CD4-positive, alpha-beta T cell treated with Interferon alpha-2 for 1 hour (primary cell): Measurements from ENCODE around the gene RAB3C.

ENCODE experiments used
- DNase-seq, 2 donors: peaks; one replicate each; pipeline ENCODE4 v3.0.0-alpha.2; 2020 to 2022

Gene RAB3C

DNA sequence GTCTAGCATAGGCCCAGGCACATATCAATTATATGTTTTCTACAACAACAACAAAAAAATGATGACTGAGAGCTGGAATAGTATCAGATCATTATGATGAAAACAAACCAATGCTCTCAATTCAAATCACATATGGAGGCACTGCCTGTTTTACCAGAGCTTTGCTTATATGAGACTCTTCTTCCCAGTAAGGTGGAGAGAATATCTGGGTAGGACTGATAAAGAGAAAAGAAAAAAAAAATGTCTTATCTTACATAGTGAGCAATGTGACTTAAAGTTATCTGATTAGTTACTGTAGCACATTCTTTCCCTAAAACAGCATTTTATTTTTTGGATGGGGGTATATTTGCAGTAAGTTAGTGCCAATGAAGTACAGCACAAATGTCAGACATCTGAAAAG lies 154.8 kb downstream of the RAB3C start:
- no peak for DNase-seq

DNA sequence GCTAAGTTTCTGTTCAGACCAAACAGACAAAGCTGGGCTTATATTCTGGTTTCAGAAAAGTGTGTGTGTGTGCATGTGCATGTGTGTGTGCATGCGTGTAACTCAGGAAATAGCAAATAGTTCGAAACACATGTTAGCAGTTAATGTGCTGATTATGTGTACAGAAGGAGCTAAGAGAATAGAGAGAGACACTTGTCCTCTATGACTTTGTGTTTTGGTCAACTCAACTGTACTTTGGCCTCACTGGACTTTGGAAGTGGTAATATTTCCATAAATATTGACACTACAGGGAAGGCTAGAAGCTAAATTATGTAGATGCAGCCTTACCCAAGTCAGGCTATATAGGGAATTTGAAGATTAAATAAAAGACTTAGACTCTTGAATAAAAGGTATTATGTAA lies 155.5 kb downstream of the RAB3C start:
- DNase-seq = no peak

DNA sequence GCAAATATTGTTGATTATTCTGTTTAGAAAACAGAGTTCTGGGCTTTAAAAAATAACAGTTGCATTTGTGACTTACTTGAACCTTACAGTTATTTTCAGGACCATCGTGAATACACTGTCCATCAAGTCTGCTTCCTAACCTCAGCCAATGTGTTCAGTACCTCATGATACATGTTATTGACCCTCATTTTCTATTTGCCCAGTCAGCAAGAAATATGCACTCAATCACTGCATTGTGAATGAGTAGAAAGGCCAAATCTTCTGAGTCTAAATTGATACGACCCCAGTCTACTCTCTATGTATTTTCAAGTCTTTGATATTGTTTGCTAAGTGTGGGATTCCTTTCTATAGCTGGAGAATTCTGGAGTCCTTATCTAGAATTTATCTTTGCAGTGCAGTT lies 156.2 kb downstream of the RAB3C start:
- no peak for DNase-seq

DNA sequence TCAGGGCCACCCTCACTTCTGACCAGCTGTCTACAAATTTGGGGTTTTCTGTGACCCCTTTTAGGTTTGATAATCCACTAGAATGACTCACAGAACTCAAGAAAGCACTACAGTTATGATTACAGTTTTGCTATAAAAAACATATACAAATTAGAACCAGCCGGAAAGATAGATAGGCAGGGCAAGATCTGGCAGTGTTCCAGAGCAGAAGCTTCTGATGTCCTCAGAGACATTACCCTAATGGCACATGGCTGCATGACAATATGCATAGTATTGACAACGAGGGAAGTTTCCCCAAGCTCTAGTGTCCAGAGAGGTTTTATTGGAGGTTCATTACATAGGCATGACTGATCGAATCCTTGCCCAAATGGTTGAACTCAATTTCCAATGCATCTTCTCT lies 158.1 kb downstream of the RAB3C start:
- no peak for DNase-seq

DNA sequence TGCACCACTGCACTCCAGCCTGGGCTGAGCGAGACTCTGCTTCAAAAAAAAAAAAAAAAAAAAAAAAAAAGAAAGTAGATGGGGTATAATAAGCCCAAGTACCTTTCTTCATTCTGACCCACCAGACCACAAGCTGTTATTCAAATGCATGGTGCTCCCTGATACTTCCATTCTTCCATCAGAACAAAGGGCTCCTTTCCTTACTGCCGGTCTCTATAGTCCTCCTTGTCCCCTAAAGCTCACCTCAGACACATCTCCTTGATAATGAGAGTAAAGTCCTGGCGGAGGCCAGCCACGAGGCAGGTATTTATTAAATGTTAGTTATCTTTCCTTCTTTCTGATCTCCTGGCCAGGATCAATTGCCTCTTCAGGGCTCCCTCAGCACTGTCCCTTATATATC lies 162.5 kb downstream of the RAB3C start:
- DNase-seq = no peak

DNA sequence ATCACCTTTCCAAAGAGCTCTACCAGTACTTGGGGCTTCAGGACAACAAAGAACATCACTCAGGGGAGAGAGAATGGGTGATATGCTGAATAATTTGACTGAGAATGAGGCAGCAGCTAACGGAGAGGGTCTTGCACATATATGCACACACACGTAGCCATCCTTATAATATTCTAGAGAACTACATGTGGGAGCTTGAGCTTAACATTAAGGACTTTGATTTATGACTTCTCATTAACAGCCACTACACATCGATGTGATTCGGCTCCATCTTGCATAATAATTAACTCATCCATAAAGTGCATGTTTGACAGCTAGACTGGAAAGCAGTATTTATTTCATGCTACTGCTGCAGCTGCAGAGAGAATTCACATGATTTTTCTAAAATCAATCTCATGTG lies 163.4 kb downstream of the RAB3C start:
- no peak for DNase-seq

DNA sequence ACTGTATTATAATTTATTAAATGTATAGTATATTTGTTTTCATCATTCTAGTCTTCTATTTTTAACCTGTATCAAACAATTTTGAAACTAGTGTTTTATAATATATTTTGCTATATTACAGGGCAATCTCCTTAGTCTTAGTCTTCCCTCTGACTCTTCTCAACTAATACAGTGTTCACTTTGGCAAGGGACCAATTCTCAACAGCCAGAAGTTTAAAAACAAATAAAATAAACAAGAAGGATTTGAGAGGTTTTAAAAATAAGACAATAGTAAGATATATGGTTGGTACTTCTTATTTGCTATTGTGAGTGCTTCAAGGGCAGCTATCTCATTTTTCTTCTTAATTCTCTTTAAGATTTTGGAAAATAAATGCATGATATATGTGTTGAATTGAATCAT lies 167.2 kb downstream of the RAB3C start:
- no peak for DNase-seq

DNA sequence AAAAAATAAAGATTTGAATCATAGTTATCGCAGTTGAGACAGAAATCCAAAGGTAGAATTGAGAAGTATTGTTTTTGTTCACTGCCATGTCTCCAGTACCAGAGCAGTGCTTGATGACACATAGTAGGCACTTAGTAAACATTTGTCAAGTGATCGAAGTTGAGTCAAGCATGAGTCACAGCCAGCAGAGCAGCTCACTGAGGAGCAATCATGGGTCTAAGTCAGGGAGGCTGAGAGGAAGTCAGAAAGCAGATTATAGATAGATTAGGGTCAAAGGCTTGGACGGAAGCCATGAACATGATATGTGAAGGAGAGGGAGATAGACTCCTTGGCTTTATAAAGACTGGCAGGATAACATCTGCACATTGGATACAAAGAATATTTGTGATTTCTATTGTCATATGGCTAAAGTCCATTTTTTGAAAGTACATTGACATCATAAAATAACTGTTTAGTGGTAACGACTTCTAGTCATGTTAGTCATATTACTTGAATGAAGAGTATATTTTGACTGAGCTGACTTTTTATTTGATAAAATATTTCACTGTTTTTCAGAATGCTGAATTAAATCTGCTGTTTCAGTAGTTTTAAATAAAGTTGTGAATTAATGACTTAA lies 168.5 kb downstream of the RAB3C start:
- DNase-seq = peak in 1 of 2 donors; percentile 2

DNA sequence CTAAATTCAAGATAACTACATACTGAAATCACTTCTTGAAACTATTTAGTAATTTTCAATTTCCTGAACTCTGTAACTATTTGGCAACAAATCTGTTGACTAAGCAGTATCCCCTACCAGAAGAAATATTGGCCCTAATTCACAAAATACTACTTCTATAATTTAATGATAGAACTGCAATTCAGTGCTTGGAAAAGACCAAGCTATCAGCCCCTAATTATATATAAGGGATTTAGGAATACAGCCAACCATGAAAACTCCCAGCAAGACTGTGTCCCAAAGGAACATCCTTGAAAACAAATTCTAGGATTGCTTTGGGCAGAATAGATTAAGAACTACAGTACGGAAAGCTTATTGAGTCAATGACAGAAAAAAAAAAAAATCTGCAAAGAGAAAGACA lies 169.2 kb downstream of the RAB3C start:
- DNase-seq = no peak

DNA sequence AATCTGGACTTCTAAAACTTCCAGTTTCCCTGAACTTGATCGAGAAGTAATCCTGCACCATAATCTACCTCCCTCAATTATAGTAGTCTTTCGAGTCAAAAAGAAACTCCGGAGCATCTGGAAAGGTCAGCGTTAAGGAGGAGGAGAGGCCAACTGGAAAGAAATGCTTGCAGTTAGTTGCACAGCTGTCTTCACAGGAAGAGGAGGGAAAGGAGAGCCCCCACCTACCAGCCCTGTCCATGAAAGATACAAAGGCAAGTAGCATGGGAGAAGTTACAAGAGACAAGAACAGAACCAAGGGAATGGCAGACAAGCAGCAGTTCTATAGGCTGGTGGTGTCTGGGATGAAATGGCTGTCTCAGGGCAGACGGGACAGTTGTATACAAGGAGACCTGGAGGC lies 170.6 kb downstream of the RAB3C start:
- no peak for DNase-seq

DNA sequence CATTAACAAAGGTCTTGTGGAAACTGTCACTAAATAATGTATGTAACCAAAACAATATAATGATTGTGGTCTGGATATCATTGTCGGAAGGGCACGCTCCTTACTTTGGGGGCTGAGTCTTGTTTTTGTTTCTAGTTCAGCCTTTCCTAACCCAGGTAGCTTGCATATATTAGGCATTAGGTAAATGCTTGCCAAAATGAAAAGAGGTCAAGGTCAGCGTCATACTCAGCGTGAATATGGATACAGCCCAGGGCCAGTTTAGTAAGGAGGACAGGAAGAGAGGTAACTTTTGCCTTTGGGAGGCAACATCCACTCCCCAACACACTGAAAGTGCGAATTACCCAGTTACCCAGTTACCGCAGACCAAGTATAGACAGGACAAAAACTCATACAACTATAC lies 171.4 kb downstream of the RAB3C start:
- DNase-seq = no peak

DNA sequence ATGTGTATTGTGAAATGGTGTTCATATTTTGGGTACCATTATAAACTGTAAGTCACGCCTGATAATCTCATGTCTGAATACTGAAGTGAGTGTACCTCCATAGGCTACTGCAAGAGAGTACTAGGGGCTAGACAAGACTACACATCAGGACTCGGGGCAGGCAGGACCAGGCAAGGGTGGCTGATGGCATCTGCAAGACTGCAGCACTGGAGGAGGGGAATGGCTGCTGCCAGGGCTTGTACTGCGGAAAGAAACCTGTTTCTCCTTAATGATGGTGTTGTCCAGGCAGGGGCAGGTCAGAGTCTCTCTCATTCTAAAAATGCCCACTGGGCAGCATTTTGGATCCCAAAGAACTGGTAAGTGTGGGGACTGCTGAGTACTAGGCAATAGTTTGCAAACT lies 172.5 kb downstream of the RAB3C start:
- DNase-seq = no peak

DNA sequence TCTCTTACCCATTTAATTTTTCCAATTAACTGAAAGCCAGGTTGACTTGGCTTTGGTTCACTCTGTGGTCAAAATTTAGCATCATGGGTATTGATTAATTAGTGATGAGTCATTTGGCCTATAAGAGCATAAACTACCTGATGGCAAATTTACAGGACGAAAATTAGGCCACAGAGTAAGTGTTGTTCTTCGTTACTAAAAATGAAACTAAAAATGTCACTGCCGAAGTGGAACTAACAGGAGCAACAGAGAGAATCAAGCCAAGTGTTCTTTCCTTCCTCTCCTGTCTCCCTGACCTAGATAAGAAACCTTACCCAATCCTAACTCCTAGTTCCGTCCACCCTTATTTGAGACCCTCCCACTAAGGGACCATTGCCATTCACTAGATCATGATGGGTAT lies 176.9 kb downstream of the RAB3C start:
- DNase-seq = peak in 1 of 2 donors; percentile 33

DNA sequence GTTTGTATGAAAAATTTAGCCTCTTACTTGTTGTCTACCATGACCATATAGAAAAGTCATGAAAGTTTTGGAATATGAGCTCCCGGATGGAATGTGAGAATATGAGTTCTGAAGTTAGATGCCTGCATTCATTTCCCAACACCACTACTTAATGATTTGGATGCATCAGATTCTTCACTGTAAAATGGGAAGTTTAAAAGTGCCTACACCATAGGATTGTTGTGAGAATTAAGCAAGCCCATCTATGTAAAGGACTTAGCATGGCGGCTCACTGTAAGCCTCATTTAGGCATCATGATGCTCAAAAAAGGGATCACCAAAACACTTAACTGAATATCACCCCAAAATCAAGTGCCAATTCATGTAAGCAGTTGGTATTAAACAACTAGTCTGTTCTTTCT lies 177.3 kb downstream of the RAB3C start:
- no peak for DNase-seq

DNA sequence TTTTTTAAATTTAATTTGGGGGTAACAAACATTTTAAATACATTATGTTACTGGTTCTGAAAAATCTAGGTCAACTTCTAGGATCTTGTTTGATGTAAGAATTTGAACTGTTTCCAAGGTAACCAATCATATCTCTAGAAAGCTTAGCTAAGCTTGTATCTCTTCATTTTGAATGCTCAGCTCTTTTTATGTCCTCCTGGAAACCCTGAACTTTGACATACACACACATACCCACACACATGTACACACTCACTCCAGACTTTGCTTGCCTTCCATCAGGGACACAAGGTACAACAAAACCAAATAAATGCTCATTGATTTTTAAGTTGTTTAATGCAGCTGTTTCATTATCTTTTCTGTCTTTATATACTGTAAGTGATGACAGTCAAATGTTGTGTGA lies 178.5 kb downstream of the RAB3C start:
- peak in 1 of 2 donors; percentile 19 for DNase-seq

DNA sequence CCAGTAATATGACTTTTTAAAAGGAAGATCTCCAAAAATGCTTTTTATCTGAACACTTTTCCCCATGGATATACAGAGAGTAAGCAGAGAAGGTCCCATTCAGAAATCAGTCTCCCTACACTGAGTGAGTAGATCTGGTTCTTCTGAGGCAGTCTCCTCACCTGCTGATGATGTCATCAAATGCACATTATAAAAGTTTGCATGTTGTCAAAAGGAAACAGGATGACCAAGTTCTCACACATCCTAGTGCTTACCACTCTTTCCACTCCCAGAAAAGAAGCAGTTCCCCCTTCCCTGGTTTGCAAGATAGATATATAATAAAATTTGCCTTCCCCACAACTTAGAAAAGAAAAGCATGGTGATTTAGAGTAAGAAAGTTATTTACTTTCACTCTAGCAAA lies 180.5 kb downstream of the RAB3C start:
- DNase-seq = no peak

DNA sequence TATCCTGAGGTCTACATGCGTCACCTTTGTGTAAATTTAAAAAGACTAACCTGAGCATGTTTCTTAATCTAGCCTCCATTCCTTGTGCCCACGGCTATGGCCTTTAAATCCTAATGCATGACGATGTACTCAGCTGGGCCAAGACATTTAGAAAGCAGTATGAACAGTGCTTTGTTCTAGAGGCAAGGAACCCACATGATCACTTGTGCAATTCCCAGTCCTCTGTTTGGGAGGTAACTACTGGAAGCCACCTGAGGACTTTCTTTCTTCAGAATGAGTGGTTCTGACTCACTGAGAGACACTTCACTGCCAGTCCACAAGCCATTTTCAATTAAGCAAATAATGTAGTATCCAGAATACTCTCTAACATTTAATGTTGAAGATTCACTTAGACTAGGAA lies 181.3 kb downstream of the RAB3C start:
- DNase-seq = no peak

DNA sequence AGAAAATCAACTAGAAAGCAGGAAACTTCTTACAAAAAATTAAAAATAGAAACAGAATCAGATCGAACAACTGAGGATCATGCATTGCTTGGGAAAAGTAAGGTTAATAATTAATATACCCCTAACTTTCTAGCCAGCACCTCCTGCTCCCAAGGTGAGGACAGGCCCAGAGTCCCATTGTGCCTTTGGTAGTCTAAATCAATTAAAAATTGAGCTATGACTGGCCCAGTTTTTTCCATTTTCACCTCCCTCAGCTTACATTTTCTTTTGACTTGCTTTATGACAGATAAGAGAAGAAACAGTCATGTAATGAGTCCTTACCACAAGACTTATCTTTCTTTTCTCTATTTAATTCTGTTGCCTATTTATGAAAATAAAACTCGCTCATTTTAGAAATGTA lies 182.2 kb downstream of the RAB3C start:
- DNase-seq = no peak

DNA sequence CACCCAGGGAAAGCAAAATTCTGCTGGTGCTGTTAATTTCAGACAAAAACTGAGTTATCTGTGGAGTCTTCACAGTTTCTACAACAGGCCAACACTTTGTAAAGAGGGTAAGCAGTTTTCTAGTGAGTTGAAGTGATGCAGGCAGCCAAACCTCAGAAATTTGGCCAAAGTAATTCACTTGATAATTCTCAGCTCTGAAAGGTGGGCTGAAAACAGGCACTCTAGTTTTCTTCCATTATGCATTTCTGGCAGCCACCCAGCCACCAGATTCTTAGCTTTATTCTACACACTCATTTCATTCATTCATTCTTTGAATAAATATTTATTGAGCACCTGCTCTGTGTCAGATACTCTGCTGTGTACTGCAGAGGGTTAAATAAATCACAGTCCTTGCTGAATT lies 184.2 kb downstream of the RAB3C start:
- DNase-seq = no peak

DNA sequence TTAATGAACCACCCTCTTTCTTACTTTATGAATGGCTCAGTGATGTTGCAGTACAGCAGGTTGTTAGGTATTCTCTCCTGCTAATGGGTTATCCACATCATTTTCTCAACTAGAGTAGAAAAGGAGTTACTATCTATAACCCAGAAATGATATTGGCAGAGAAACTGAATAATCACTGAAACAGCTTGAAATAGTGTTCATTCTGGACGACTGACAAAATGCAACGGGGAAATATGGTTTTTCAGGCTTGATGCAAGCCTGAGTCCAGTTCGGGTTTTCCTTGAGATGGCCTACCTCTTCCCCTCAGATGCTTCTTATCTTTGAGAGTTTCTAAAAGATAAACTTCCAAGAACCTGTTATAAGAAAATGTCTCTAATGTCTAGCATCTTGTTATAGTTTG lies 187.3 kb downstream of the RAB3C start:
- DNase-seq = no peak

DNA sequence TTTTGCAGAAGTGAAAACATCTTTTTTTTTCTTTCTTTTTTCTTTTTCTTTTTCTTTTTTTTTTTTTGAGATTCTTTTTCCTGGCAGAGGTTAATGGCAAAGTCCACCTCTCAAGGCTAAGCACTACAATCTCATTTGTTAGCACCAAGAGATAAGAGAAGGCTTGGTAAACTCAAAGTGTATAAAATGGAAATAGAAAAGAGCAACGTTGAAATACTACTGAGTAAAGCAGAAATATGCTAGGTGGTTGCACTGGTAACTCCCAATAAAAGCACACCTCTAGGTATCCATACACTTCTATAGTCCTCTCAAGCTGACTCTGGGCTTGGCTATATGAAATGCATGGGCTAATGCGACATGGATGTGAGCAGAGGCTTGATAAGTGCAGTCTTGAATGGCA lies 188.9 kb downstream of the RAB3C start:
- DNase-seq = no peak

DNA sequence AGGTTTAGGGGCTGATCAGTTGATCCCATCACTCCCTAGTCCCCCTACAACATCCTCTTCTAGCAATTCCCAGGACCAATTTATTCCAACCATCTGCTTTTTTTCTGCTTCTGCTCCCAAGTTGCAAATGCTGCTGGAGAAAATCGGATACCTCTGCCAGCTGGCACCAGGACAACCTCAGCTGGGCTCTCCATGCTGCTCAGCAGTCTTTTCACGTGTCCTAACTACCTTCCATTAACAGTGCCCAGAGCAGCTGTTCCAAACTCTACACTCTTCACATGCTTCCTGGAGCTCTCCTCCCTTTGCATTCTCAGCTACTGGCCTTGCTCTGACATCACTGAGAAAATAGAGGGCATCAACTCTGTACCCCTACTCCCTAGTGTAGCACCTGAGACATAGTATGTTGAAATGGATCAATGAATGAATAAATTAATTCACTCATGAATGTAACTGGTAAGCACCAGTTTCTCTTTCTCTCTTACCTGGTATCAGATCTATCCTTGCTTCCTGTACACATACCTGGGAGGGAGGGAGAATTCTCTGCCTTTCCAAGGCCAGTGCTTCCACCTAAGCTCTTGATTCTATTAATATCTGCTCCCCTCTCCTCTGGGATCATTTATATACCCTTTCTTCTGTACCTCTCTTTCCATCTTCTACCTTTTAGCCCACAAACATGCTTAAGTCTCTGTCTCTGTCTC lies 191.0 kb downstream of the RAB3C start:
- DNase-seq = no peak

DNA sequence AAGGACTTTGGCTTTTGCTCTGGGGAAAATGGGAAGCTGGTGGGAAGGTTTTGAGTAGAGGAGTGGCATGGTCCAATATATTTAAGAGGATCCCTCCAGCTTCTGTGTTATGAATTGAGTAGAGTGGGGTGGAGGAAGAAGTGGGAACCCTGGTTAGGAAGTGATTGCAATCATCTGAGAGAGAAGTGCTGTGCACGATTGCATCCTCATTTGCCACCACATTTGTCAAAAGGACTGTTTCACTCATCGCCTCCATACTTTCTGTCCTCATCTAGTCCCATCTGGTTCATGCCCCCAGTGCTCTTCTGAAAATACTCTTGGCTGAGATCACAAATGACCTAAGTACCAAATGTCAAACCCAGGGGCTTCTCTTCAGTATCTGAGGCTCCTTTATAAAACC lies 192.1 kb downstream of the RAB3C start:
- DNase-seq = no peak

DNA sequence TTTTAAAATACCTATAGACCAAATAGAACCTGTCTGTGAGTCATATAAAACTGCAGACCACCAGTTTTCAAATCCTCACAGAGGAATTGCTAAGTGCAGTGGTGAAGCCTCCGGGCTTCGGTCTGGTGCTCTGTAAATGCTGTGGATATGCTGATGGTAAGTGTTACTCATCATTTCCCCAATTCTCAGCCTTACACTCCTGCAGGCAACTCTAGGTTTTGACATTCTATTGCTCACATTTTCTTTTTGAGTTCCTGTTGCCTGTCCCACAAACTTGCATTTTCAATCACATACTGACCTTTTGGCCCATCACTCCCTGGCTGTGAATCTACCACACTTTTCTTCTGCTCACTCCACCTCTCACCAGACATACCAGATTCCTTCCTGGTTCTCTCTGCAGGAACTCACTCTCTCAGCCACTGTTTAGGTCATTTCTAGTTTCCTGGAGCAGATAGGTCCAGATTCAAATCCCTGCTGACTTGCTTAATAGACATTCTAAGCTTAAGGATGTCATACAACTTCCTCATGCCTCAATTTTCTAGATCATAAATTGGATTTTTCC lies 192.9 kb downstream of the RAB3C start:
- peak in 1 of 2 donors; percentile 3 for DNase-seq

DNA sequence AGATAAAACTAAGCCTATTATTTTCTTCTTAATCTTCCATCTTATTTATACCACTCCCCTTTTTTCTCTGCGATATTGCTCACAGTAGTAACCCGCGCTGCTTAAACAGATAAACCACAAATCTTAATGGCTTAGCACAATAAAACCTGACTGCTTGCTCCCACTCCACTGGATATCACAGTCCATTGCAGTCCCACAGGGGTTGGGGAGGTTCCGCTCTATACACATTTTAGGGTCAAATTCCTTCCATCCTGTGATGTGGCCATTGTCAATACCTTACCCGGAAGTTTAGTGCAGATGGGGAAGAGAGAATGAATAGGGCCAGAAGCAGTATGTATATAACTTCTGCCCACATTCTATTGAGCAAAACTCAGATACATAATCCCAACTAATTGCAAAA lies 193.7 kb downstream of the RAB3C start:
- no peak for DNase-seq
